GM13976 (cell line): ENCODE data around the gene SIX2.

Source experiments
- DNase-seq: peaks from one replicate; pipeline ENCODE4 v3.0.0; 2012; ENCODE audit warnings: low spot score
- in situ Hi-C: fragments of 300-500 bp; cut with MboI; formaldehyde crosslinking; loops from one replicate; pipeline ENCODE4 v1.12.0; 2022; ENCODE audit warnings: low sequenced_read_pairs, mixed read lengths, inconsistent platforms; ENCODE audit not compliant: unreplicated experiment
- TF ChIP-seq, protein P1 (sequence below): IDR thresholded peaks from 2 replicates; pipeline ENCODE4 v1.5.1; 2012; ENCODE audit warnings: borderline replicate concordance, mild to moderate bottlenecking; ENCODE audit not compliant: insufficient read depth; ENCODE audit errors: extremely low read depth, missing control alignments, control extremely low read depth

SIX2 gene

GRCh38 chr2:44997963-44998362 is 11.3 kb downstream of the SIX2 start:
- no peak for DNase-seq
- TF ChIP-seq, protein P1, sequence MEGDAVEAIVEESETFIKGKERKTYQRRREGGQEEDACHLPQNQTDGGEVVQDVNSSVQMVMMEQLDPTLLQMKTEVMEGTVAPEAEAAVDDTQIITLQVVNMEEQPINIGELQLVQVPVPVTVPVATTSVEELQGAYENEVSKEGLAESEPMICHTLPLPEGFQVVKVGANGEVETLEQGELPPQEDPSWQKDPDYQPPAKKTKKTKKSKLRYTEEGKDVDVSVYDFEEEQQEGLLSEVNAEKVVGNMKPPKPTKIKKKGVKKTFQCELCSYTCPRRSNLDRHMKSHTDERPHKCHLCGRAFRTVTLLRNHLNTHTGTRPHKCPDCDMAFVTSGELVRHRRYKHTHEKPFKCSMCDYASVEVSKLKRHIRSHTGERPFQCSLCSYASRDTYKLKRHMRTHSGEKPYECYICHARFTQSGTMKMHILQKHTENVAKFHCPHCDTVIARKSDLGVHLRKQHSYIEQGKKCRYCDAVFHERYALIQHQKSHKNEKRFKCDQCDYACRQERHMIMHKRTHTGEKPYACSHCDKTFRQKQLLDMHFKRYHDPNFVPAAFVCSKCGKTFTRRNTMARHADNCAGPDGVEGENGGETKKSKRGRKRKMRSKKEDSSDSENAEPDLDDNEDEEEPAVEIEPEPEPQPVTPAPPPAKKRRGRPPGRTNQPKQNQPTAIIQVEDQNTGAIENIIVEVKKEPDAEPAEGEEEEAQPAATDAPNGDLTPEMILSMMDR: no peak
- in situ Hi-C loops: no loop called here

GRCh38 chr2:44996356-44996755 is 12.9 kb downstream of the SIX2 start:
- TF ChIP-seq, protein P1: no peak
- DNase-seq: no peak
- in situ Hi-C loops: no loop called here

GRCh38 chr2:44994377-44994776 is 14.9 kb downstream of the SIX2 start:
- in situ Hi-C loops: no loop called here
- TF ChIP-seq, protein P1: no peak
- DNase-seq: no peak

DNA sequence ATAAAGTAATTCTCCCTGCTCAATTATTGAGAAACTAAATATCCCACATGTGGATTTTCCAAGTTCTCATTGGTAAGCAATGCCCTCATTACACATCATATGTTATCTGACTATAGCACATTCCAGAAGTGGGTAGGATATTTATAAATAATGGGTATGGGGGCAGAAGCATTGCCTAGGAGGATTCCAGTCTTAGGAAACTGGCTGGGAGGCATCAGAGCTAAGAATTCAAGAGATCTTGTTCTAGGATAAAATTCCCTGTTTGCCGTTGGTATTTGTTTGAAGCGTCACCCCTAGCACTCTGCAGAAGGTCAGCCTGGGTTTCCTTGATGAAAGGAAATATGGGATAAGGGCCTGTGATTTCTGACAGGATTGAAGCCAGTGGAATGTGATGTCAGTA is 20.1 kb downstream of the SIX2 start:
- in situ Hi-C loops: no loop called here
- DNase-seq: no peak
- TF ChIP-seq, protein P1: no peak

DNA sequence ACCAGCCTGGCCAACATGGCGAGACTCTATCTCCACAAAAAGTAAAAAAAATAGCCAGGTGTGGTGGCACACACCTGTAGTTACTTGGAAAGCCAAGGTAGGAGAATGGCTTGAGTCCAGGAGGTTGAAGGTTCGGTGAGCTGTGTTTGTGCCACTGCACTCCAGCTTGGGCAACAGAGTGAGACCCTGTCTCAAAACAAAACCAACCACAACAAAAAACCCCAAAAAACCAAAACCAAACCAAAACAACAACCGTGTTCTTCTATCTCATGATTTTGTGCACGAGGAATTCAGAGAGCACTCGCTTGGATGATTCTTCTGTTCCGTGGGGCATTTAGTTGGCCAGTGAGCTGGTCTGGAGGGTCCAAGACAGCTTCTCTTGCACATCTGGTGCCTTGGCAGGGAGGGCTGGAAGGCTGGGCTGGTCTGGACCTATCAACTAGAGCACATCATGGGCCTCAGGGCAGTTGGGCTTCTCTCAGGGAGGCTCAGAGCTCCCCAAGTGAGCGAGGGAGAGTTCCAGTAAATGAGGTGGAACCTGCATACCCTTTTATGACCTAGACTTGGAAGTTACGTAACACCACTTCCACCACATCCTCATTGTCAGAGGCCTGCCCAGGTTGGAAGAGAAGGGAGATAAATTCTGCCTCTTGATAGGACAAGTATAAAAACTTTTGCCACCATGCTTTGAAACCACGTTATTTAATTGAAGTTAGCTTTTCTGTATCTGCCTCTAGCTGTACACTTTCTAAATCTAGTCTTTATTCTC is 25.2 kb downstream of the SIX2 start:
- in situ Hi-C loops: loop anchor here (5.0 kb wide), 1 partner anchor 513 kb away; no protein-coding TSS in a partner anchor
- TF ChIP-seq, protein P1: no peak

DNA sequence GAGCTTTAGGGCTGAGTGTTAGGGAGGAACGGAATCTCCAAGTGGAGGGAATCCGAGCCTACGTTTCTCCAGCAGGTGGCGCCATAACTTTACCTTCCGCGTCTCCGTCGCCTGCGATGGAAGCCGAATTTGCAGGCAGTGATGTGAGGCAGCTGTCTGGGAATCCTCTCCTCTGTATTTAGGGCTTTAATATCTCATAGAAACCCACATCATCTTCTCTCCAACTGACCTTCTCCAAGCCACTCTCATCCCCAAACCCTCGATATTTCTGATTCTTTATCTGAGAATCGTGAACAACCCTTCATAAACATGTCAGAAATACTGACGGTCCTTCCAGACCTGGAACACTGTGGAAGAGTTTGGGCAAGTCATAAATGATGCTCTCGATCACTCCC is 27.5 kb downstream of the SIX2 start:
- TF ChIP-seq, protein P1: peak; percentile 84
- in situ Hi-C loops: loop anchor here (5.0 kb wide), 1 partner anchor 516 kb away; no protein-coding TSS in a partner anchor
- peak; percentile 78 for DNase-seq

More for the DNA sequence above, 25.2 kb downstream of the SIX2 start:
- no peak for DNase-seq
